Adrenal gland (tissue), 5 donors: ENCODE data around the gene TPK1.

ENCODE experiments used
- CTCF ChIP-seq, 6 experiments: fragments of 450-650 bp in 4 of 6; fragments of 200-600 bp in 2 of 6; sonication (generic) in 1 of 6; IDR thresholded peaks; 1 replicate in 5 of 6; 2 replicates in 1 of 6; pipeline versions ENCODE4 v1.5.1 to v1.8.0; 2016 to 2021; ENCODE audit warnings: antibody characterized with exemption in 6 of 6, mild to moderate bottlenecking in 2 of 6, moderate library complexity in 1 of 6
- POLR2A ChIP-seq, 2 donors: fragments of 450-650 bp; IDR thresholded peaks; one replicate each; pipeline ENCODE4 v1.6.1; 2017; ENCODE audit warnings: antibody characterized with exemption in 2 of 2, mild to moderate bottlenecking in 2 of 2, moderate library complexity in 1 of 2
- donor health status: DM: no; HTN: no; CAD: no.

- TF ChIP-seq CTCF (IDR thresholded peaks at IDR 0.05) (no peak), POLR2A (IDR thresholded peaks at IDR 0.05) (no peak)
These were observed 72.6 kb downstream of the TPK1 start for GRCh38 chr7:144763291-144763690.
